Epidermal melanocyte (primary cell): Measurements from ENCODE around the gene SGF29.
A peak's percentile ranks its signal among the peaks of the same experiment; 100 is the strongest.
"Not testable (repeated sequence)": the region's sequence is repeated elsewhere in the genome, so short reads cannot be mapped to it uniquely, and the experiment has no call there.

Experiments
- DNase-seq: peaks from one replicate; pipeline ENCODE4 v3.0.0; 2011; ENCODE audit warnings: low spot score; ENCODE audit not compliant: insufficient read length

Gene SGF29

GRCh38 chr16:28553776-28554633, at the start of gene SGF29:
Gene SGF29, plus strand, starts transcription at chr16:28553920. Its CDS starts 27,150 bp downstream, at chr16:28581070.
- peak; percentile 92 for DNase-seq

GRCh38 chr16:28504707-28505404, 48.9 kb upstream of the SGF29 start:
- DNase-seq: no peak

GRCh38 chr16:28505489-28506137, 48.1 kb upstream of the SGF29 start:
- no peak for DNase-seq

GRCh38 chr16:28511031-28511430, 42.7 kb upstream of the SGF29 start:
- DNase-seq: no peak

- DNase-seq: no peak
These were observed 41.6 kb upstream of the SGF29 start for GRCh38 chr16:28511801-28512789.

- DNase-seq: no peak
These were observed 40.1 kb upstream of the SGF29 start for GRCh38 chr16:28513484-28514181.

- no peak for DNase-seq
These were observed 39.5 kb upstream of the SGF29 start for GRCh38 chr16:28514246-28514645.

- DNase-seq: no peak
These were observed 33.0 kb upstream of the SGF29 start for GRCh38 chr16:28520672-28521071.

- no peak for DNase-seq
These were observed 32.3 kb upstream of the SGF29 start for GRCh38 chr16:28521436-28521835.

GRCh38 chr16:28522792-28523191, 30.9 kb upstream of the SGF29 start:
- no peak for DNase-seq

- DNase-seq: no peak
These were observed 29.0 kb upstream of the SGF29 start for GRCh38 chr16:28524681-28525171.

- DNase-seq: no peak
These were observed 27.3 kb upstream of the SGF29 start for GRCh38 chr16:28526201-28527099.

GRCh38 chr16:28527100-28527785, 26.5 kb upstream of the SGF29 start:
- not testable (repeated sequence) for DNase-seq

- no peak for DNase-seq
These were observed 25.7 kb upstream of the SGF29 start for GRCh38 chr16:28527985-28528384.

GRCh38 chr16:28528463-28528867, 25.3 kb upstream of the SGF29 start:
- DNase-seq: no peak

GRCh38 chr16:28529124-28529523, 24.6 kb upstream of the SGF29 start:
- no peak for DNase-seq

- DNase-seq: no peak
These were observed 21.7 kb upstream of the SGF29 start for GRCh38 chr16:28531777-28532744.
